H1 (cell line): ENCODE results near the gene NUMB. TPM values are rescaled to one million over a fixed set of nuclear protein-coding genes. Genes with fewer than 3 reads are reported as not detected.

Source experiments
- CTCF ChIA-PET: fragments of 300-600 bp; sonication (Branson Sonifier 250); formaldehyde crosslinking; loops from one replicate; lab custom pipeline; 2021; ENCODE audit not compliant: partially characterized antibody; lab: Charles Lee
- POLR2A ChIA-PET: fragments of 300-600 bp; sonication (Branson Sonifier 250); formaldehyde crosslinking; loops from one replicate; lab custom pipeline; 2021; ENCODE audit warnings: inconsistent platforms; ENCODE audit not compliant: partially characterized antibody; lab: Charles Lee
- DNase-seq, 2 experiments: peaks; one replicate each; pipeline versions ENCODE4 v3.0.0 to v3.0.0-alpha.2; 2010 to 2022; ENCODE audit warnings: low spot score in 2 of 2, low read depth in 1 of 2, mixed read lengths in 1 of 2
- FAIRE-seq: peaks from 2 replicates; lab custom pipeline; 2011; peaks lifted over from hg19 to GRCh38; lab: Jason Lieb, UNC
- H2AFZ ChIP-seq: 2 replicates; pipeline ENCODE4 v1.8.1; 2012; ENCODE audit warnings: low read length, inconsistent platforms
- H2AK5ac ChIP-seq: 2 replicates; pipeline ENCODE4 v1.6.1; 2013; ENCODE audit warnings: low read depth, low read length
- H2BK120ac ChIP-seq: replicated peaks from 2 replicates; pipeline ENCODE3; 2013; ENCODE audit warnings: low read depth, low read length, inconsistent platforms
- H2BK12ac ChIP-seq: 2 replicates; pipeline ENCODE4 v1.6.1; 2013; ENCODE audit warnings: low read depth, low read length
- H2BK15ac ChIP-seq: 2 replicates; pipeline ENCODE4 v1.6.1; 2013; ENCODE audit warnings: low read length
- H2BK20ac ChIP-seq: 2 replicates; pipeline ENCODE4 v1.6.1; 2013; ENCODE audit warnings: low read length
- H2BK5ac ChIP-seq: 2 replicates; pipeline ENCODE4 v1.6.1; 2013; ENCODE audit warnings: low read depth, low read length
- H3K14ac ChIP-seq: 2 replicates; pipeline ENCODE4 v1.6.1; 2013; ENCODE audit warnings: inconsistent platforms; ENCODE audit not compliant: insufficient read length
- H3K18ac ChIP-seq: 2 replicates; pipeline ENCODE4 v1.6.1; 2013; ENCODE audit warnings: low read length; ENCODE audit errors: extremely low read depth
- H3K23ac ChIP-seq: 2 replicates; pipeline ENCODE4 v1.6.1; 2013; ENCODE audit warnings: inconsistent platforms; ENCODE audit not compliant: insufficient read length
- H3K23me2 ChIP-seq: 2 replicates; pipeline ENCODE4 v1.6.1; 2013; ENCODE audit warnings: low read depth, low read length
- H3K27ac ChIP-seq: 2 replicates; pipeline ENCODE4 v1.6.1; 2011; ENCODE audit warnings: low read depth, low read length, inconsistent platforms
- H3K27me3 ChIP-seq, 4 experiments: replicated peaks in 1 of 4; 1 replicate in 1 of 4; 2 replicates in 3 of 4; pipeline versions ENCODE4 v1.6.1 to v1.8.1; 2011 to 2013; ENCODE audit warnings: low read length in 3 of 4, mild to moderate bottlenecking in 3 of 4, inconsistent platforms in 2 of 4, mixed read lengths in 2 of 4, moderate library complexity in 1 of 4; ENCODE audit not compliant: control insufficient read depth in 3 of 4, insufficient read depth in 3 of 4; ENCODE audit errors: extremely low read depth in 1 of 4
- H3K36me3 ChIP-seq, 4 experiments: 2 replicates each; pipeline versions ENCODE4 v1.6.1 to v1.8.1; 2011 to 2013; ENCODE audit warnings: mild to moderate bottlenecking in 4 of 4, low read length in 3 of 4, moderate library complexity in 2 of 4, control low read depth in 1 of 4, inconsistent platforms in 1 of 4; ENCODE audit not compliant: insufficient read depth in 4 of 4, control insufficient read depth in 2 of 4
- H3K4ac ChIP-seq: replicated peaks from 2 replicates; pipeline ENCODE3; 2013; ENCODE audit warnings: low read length, low read depth, mixed read lengths, inconsistent platforms; ENCODE audit not compliant: insufficient read length
- H3K4me1 ChIP-seq, 4 experiments: replicated peaks in 1 of 4; 1 replicate in 1 of 4; 2 replicates in 3 of 4; pipeline versions ENCODE4 v1.6.1 to v1.8.1; 2011 to 2013; ENCODE audit warnings: low read length in 3 of 4, inconsistent platforms in 2 of 4, mixed read lengths in 1 of 4; ENCODE audit not compliant: insufficient read depth in 4 of 4, control insufficient read depth in 3 of 4
- H3K4me2 ChIP-seq, 2 experiments: 2 replicates each; pipeline versions ENCODE4 v1.6.1 to v1.8.1; 2011 to 2013; ENCODE audit warnings: low read depth in 2 of 2, low read length in 2 of 2, control low read depth in 1 of 2, inconsistent platforms in 1 of 2, mild to moderate bottlenecking in 1 of 2; ENCODE audit not compliant: insufficient read depth in 1 of 2
- H3K4me3 ChIP-seq, 4 experiments: fragments of 200-600, 300-600 bp in 1 of 4; sonication (generic), shearing (Covaris generic), sonication (Bioruptor Twin) in 1 of 4; 2 replicates each; pipeline versions ENCODE4 v1.5.1 to v1.8.1; 2011 to 2016; ENCODE audit warnings: low read length in 4 of 4, low read depth in 3 of 4, control low read depth in 2 of 4, inconsistent platforms in 2 of 4, mild to moderate bottlenecking in 2 of 4, mixed read lengths in 1 of 4, moderate library complexity in 1 of 4; ENCODE audit not compliant: insufficient read depth in 2 of 4; ENCODE audit errors: extremely low read depth in 1 of 4
- H3K56ac ChIP-seq: replicated peaks from 2 replicates; pipeline ENCODE3; 2013; ENCODE audit warnings: low read depth, mild to moderate bottlenecking, mixed read lengths, low read length, inconsistent platforms; ENCODE audit not compliant: insufficient read length
- H3K79me1 ChIP-seq: 2 replicates; pipeline ENCODE4 v1.6.1; 2013; ENCODE audit warnings: low read depth, low read length, control low read depth
- H3K79me2 ChIP-seq, 2 experiments: 2 replicates each; pipeline versions ENCODE4 v1.6.1 to v1.8.1; 2012 to 2013; ENCODE audit warnings: low read length in 2 of 2, mild to moderate bottlenecking in 2 of 2, inconsistent platforms in 1 of 2; ENCODE audit not compliant: insufficient read depth in 2 of 2, control insufficient read depth in 1 of 2
- H3K9ac ChIP-seq, 4 experiments: replicated peaks in 1 of 4; 1 replicate in 1 of 4; 2 replicates in 3 of 4; pipeline versions ENCODE4 v1.6.1 to v1.8.1; 2011 to 2013; ENCODE audit warnings: low read depth in 3 of 4, low read length in 3 of 4, control low read depth in 2 of 4, mild to moderate bottlenecking in 2 of 4, moderate library complexity in 2 of 4, inconsistent platforms in 1 of 4; ENCODE audit errors: extremely low read depth in 1 of 4
- H3K9me3 ChIP-seq, 2 experiments: 2 replicates each; pipeline versions ENCODE4 v1.6.1 to v1.8.1; 2012 to 2013; ENCODE audit warnings: mild to moderate bottlenecking in 2 of 2, moderate library complexity in 2 of 2, control low read depth in 1 of 2, inconsistent platforms in 1 of 2, low read depth in 1 of 2, low read length in 1 of 2, mixed read lengths in 1 of 2; ENCODE audit not compliant: insufficient read depth in 2 of 2
- H4K20me1 ChIP-seq, 2 experiments: replicated peaks in 1 of 2; 2 replicates each; pipeline versions ENCODE3 to v1.8.1; 2011 to 2013; ENCODE audit warnings: inconsistent platforms in 2 of 2, low read length in 2 of 2, mild to moderate bottlenecking in 1 of 2; ENCODE audit not compliant: insufficient read depth in 2 of 2, control insufficient read depth in 1 of 2
- H4K5ac ChIP-seq: 2 replicates; pipeline ENCODE4 v1.6.1; 2013; ENCODE audit warnings: low read length, low read depth, mixed read lengths, inconsistent platforms; ENCODE audit not compliant: insufficient read length
- H4K8ac ChIP-seq: 2 replicates; pipeline ENCODE4 v1.8.0; 2013; ENCODE audit warnings: mild to moderate bottlenecking, moderate library complexity, low read length, inconsistent platforms; ENCODE audit not compliant: insufficient read depth; ENCODE audit errors: extremely low read depth
- H4K91ac ChIP-seq: replicated peaks from 2 replicates; pipeline ENCODE3; 2013; ENCODE audit warnings: low read length, mixed read lengths, inconsistent platforms; ENCODE audit not compliant: insufficient read length
- POLR2A ChIP-seq, 2 experiments: IDR thresholded peaks; 1 replicate in 1 of 2; 2 replicates in 1 of 2; pipeline ENCODE4 v1.6.1; 2011; ENCODE audit warnings: low read depth in 2 of 2, low read length in 2 of 2, mild to moderate bottlenecking in 2 of 2; ENCODE audit errors: control extremely low read depth in 1 of 2
- RAD21 ChIP-seq, 2 experiments: IDR thresholded peaks in 1 of 2; conservative IDR thresholded peaks in 1 of 2; 2 replicates each; pipeline ENCODE4 v1.6.1; 2011; ENCODE audit warnings: low read depth in 2 of 2, low read length in 2 of 2, improper control_type of control experiment in 1 of 2, inconsistent platforms in 1 of 2, mild to moderate bottlenecking in 1 of 2, moderate library complexity in 1 of 2
- WGBS, 2 experiments: shearing (Covaris generic) in 1 of 2; methylation state at CpG; one replicate each; pipeline versions ENCODE4 v1.1.6 to v1.1.7; 2013 to 2015; ENCODE audit warnings: low lambda C conversion rate in 2 of 2, mixed read lengths in 2 of 2, inconsistent platforms in 1 of 2, low coverage in 1 of 2, missing lambda C conversion rate in 1 of 2; ENCODE audit not compliant: insufficient replicate concordance in 2 of 2, insufficient coverage in 1 of 2, insufficient read length in 1 of 2; ENCODE audit errors: extremely low coverage in 1 of 2, missing lambda C conversion rate in 1 of 2; 5-methylcytosine and 5-hydroxymethylcytosine counted together
- polyA plus RNA-seq, 7 experiments: library from polyadenylated mRNA; depleted of rRNA in 3 of 7; stranded (reverse) in 5 of 7; unstranded in 2 of 7; fragments of >200 nt in 5 of 7; fragments of 200-250 nt in 2 of 7; gene quantifications; 1 replicate in 5 of 7; 2 replicates in 1 of 7; 4 replicates in 1 of 7; pipeline versions ENCODE4 v1.2.1 to v1.2.3, GENCODE V29; 2011 to 2013; ENCODE audit warnings: missing spikeins in 2 of 7, mixed read lengths in 2 of 7
- total RNA-seq: library from RNA; stranded (reverse); fragmentation: NEBNext Ultra II Directional; extraction: Animal tissue kit (Norgen Biotek cat#: 25700); gene quantifications from 2 replicates; pipeline ENCODE4 v1.2.1, GENCODE V29; 2021

The NUMB gene
- total and polyA plus RNA-seq, 2 of the 8 experiments (the other 6 are each of a cell fraction or from before 2014, with no cell fraction given), result 54.3 to 78.1 TPM

GRCh38 chr14:73289729-73290128 is 168.6 kb downstream of the NUMB start:
- Histone ChIP-seq H4K20me1 (no peaks in the 10 kb centered on the region), H2BK5ac (no peak overlapping the region), H2BK15ac (no peak overlapping the region), H2AFZ (no peak overlapping the region), H2AK5ac (no peak overlapping the region), H3K36me3 (peaks cover 0 to 7% (median 5%) of the 10 kb centered on the region in 4 experiments; a peak in 3 of 8 replicates), H3K79me2 (no peaks in the 10 kb centered on the region), H3K4me1 (peaks cover 3 to 28% (median 16%) of the 10 kb centered on the region in 4 experiments; a peak in 6 of 7 replicates), H3K9me3 (no peaks in the 10 kb centered on the region), H3K9ac (no peak overlapping the region), H2BK12ac (no peak overlapping the region), H3K4ac (no peak overlapping the region), H4K8ac (no peak overlapping the region), H4K5ac (peak overlapping the region; percentile 41), H2BK20ac (no peak overlapping the region), H3K23ac (no peak overlapping the region), H3K27ac (no peak overlapping the region), H3K4me3 (no peak overlapping the region), H3K56ac (no peak overlapping the region), H3K79me1 (no peaks in the 10 kb centered on the region), H3K27me3 (no peaks in the 10 kb centered on the region), H3K18ac (no peak overlapping the region), H2BK120ac (no peak overlapping the region), H3K14ac (no peak overlapping the region), H3K23me2 (no peaks in the 10 kb centered on the region), H4K91ac (no peak overlapping the region), H3K4me2 (no peak overlapping the region)
- no peak for FAIRE-seq
- 42% methylated on average over 3 of the region's 3 CpGs; no CpG with 5 or more reads in 1 of the 2 experiments for WGBS, 2 experiments
- POLR2A ChIA-PET, result interaction anchor here (0.6 to 1.6 kb wide), 2 partner anchors 114 to 119 kb away, joined by 3 read pairs; no protein-coding TSS in a partner anchor
- no peak for DNase-seq
- CTCF ChIA-PET, result interaction anchor here (0.5 to 3.5 kb wide), 3 partner anchors 59 to 348 kb away, joined by 3 to 13 read pairs (median 5); no protein-coding TSS in a partner anchor
- TF ChIP-seq POLR2A (IDR thresholded peaks at IDR 0.05; ENCODE audit: control extremely low read depth in 1 of 2, low read depth in 2 of 2, low read length in 2 of 2) (no peak), RAD21 (IDR thresholded peaks at IDR 0.05 in 1 of 2, conservative IDR thresholded peaks at IDR 0.05 in 1 of 2; ENCODE audit: low read depth in 2 of 2, low read length in 2 of 2) (no peak)
